Neuron (in vitro differentiated cells): ENCODE measurements around the gene IRF7.
A peak's percentile ranks its signal among the peaks of the same experiment; 100 is the strongest.

Experiments used
- H2AFZ ChIP-seq: one replicate; pipeline ENCODE4 v1.6.1; 2013; ENCODE audit warnings: low read depth, mild to moderate bottlenecking, inconsistent platforms, low read length, moderate library complexity
- H3K27me3 ChIP-seq: one replicate; pipeline ENCODE4 v1.6.1; 2013; ENCODE audit warnings: low read length; ENCODE audit not compliant: insufficient read depth
- H3K36me3 ChIP-seq: one replicate; pipeline ENCODE4 v1.6.1; 2013; ENCODE audit warnings: low read length; ENCODE audit not compliant: insufficient read depth
- H3K4me1 ChIP-seq: one replicate; pipeline ENCODE4 v1.6.1; 2013; ENCODE audit warnings: low read length; ENCODE audit not compliant: insufficient read depth
- H3K4me3 ChIP-seq: 2 replicates; pipeline ENCODE4 v1.5.1; 2013; ENCODE audit warnings: mild to moderate bottlenecking, low read length, moderate library complexity
- H3K9me3 ChIP-seq: one replicate; pipeline ENCODE4 v1.6.1; 2013; ENCODE audit warnings: low read length

The IRF7 gene

DNA sequence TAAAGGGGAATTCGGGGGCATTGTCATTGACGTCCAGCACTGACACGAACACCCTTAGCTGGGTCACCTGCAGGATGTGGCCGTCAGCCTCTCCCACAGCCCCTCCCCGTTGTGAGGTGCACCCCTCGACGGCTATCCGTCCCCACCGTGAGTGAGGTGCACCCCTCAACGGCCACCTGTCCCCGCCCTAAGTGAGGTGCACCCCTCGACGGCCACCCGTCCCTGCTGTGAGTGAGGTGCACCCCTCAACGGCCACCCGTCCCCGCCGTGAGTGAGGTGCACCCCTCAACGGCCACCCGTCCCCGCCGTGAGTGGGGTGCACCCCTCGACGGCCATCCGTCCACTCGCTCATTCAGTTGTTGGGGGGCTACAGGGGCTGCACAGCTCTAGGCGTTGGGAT is 6.1 kb upstream of the IRF7 start:
- Histone ChIP-seq H3K9me3 (no peaks in the 10 kb centered on the region), H3K4me1 (no peaks in the 10 kb centered on the region), H3K36me3 (peaks cover 9% of the 10 kb centered on the region), H3K4me3 (no peak overlapping the region), H2AFZ (no peak overlapping the region), H3K27me3 (no peaks in the 10 kb centered on the region)

DNA sequence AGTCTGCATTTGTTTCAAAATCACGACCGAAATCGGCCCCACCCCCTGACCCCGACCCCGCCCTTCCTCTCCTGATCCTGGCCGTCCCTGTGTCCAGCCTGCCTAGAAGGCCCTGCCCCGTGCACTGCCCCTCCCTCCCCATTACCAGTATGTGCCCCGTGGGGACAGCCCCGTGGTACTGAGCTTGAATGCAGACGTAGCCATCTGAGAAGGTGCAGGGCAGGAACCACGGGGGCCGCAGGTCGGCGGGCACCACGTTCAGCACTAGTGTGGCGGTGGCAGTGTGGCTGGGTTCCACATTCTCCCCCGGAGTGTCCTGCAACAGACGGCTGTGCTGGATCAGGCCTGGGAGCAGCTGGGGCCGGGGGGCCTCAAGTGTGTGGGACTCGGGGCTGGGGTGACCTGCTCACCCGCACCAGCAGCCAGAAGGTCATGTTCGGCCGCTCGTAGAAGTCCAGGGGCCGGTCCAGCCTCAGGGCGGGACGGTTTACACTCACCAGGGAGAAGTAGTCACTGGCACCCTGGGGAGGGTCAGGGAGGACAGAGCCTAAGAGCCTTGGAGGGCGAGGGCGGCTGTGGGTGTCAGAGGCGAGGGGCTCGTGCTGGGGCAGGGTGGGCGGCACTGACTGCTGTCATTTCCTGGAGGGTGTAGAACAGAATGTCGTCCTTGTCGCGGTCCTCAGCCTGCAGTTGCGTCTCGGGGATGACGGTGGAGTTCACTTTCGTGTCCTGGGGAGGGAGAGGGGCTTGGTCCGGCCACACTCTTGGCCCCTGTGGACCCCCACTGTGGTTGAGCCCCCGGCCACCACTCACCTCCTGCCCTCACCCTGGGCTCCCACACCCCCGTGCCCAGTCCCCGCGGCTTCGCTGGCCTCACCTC is 5.4 kb upstream of the IRF7 start:
- no peak overlapping the region for H2AFZ ChIP-seq
- H3K4me3 ChIP-seq: no peak overlapping the region
- peaks cover 9% of the 10 kb centered on the region for H3K36me3 ChIP-seq

DNA sequence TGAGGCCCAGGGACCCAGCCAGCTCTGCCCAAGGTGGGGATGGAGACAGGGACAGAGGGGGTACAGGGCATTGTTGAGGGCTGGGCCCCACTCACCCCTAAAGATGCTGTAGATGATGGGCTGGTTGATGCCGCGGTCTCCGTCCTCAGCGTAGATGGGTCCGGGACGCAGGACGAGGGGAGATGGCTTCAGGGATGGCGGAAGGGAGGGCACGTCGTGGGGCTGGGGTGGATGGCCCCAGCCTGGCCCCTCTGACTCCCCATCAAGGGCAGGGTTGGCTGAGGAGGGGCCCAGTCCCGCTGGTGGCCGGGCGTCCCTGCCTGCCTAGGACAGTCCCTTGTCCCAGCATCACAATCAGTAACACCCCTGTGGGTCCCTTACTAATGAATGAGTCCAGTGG is 4.5 kb upstream of the IRF7 start:
- Histone ChIP-seq H3K36me3 (peaks cover 9% of the 10 kb centered on the region), H2AFZ (no peak overlapping the region), H3K4me3 (no peak overlapping the region), H3K4me1 (peaks cover 6% of the 10 kb centered on the region), H3K9me3 (no peaks in the 10 kb centered on the region), H3K27me3 (no peaks in the 10 kb centered on the region)

More for the DNA sequence above, 5.4 kb upstream of the IRF7 start:
- Histone ChIP-seq H3K9me3 (no peaks in the 10 kb centered on the region), H3K4me1 (peaks cover under 1% of the 10 kb centered on the region), H3K27me3 (no peaks in the 10 kb centered on the region)

- H2AFZ ChIP-seq: no peak overlapping the region
- H3K4me3 ChIP-seq: no peak overlapping the region
- no peaks in the 10 kb centered on the region for H3K27me3 ChIP-seq
- H3K9me3 ChIP-seq: no peaks in the 10 kb centered on the region
- H3K36me3 ChIP-seq: peaks cover 9% of the 10 kb centered on the region
- H3K4me1 ChIP-seq: peaks cover 9% of the 10 kb centered on the region
Measured at GRCh38 chr11:619628-620050, 3.9 kb upstream of the IRF7 start.

- no peaks in the 10 kb centered on the region for H3K27me3 ChIP-seq
- H2AFZ ChIP-seq: no peak overlapping the region
- H3K36me3 ChIP-seq: peaks cover 9% of the 10 kb centered on the region
- no peak overlapping the region for H3K4me3 ChIP-seq
- H3K4me1 ChIP-seq: peaks cover 9% of the 10 kb centered on the region
- no peaks in the 10 kb centered on the region for H3K9me3 ChIP-seq
Measured at GRCh38 chr11:618856-619627, 3.3 kb upstream of the IRF7 start.

GRCh38 chr11:617912-618682 is 2.3 kb upstream of the IRF7 start:
- Histone ChIP-seq H2AFZ (no peak overlapping the region), H3K27me3 (no peaks in the 10 kb centered on the region), H3K4me3 (no peak overlapping the region), H3K4me1 (peaks cover 11% of the 10 kb centered on the region), H3K36me3 (peaks cover 12% of the 10 kb centered on the region), H3K9me3 (no peaks in the 10 kb centered on the region)

- Histone ChIP-seq H2AFZ (no peak overlapping the region), H3K27me3 (no peaks in the 10 kb centered on the region), H3K4me1 (peaks cover 11% of the 10 kb centered on the region), H3K36me3 (peaks cover 19% of the 10 kb centered on the region), H3K4me3 (no peak overlapping the region), H3K9me3 (no peaks in the 10 kb centered on the region)
Measured at GRCh38 chr11:617199-617911, 1.6 kb upstream of the IRF7 start.

- H2AFZ ChIP-seq: peak overlapping the region; percentile 3
- no peaks in the 10 kb centered on the region for H3K9me3 ChIP-seq
- peak overlapping the region; percentile 62 for H3K4me3 ChIP-seq
- peaks cover 26% of the 10 kb centered on the region for H3K36me3 ChIP-seq
- no peaks in the 10 kb centered on the region for H3K27me3 ChIP-seq
- H3K4me1 ChIP-seq: peaks cover 11% of the 10 kb centered on the region
Measured at GRCh38 chr11:616320-617198, 809 bp upstream of the IRF7 start.

GRCh38 chr11:614623-615503 is 887 bp downstream of the IRF7 start:
- H3K36me3 ChIP-seq: peaks cover 43% of the 10 kb centered on the region
- H3K27me3 ChIP-seq: no peaks in the 10 kb centered on the region
- H2AFZ ChIP-seq: peak overlapping the region; percentile 3
- no peaks in the 10 kb centered on the region for H3K9me3 ChIP-seq
- H3K4me1 ChIP-seq: peaks cover 11% of the 10 kb centered on the region
- peak overlapping the region; percentile 62 for H3K4me3 ChIP-seq

GRCh38 chr11:614021-614622 is 1.6 kb downstream of the IRF7 start:
- H3K27me3 ChIP-seq: no peaks in the 10 kb centered on the region
- peaks cover 49% of the 10 kb centered on the region for H3K36me3 ChIP-seq
- no peak overlapping the region for H2AFZ ChIP-seq
- H3K9me3 ChIP-seq: no peaks in the 10 kb centered on the region
- H3K4me1 ChIP-seq: peaks cover 11% of the 10 kb centered on the region
- no peak overlapping the region for H3K4me3 ChIP-seq
